ENCODE results near the gene FBXW7.

The FBXW7 gene

DNA sequence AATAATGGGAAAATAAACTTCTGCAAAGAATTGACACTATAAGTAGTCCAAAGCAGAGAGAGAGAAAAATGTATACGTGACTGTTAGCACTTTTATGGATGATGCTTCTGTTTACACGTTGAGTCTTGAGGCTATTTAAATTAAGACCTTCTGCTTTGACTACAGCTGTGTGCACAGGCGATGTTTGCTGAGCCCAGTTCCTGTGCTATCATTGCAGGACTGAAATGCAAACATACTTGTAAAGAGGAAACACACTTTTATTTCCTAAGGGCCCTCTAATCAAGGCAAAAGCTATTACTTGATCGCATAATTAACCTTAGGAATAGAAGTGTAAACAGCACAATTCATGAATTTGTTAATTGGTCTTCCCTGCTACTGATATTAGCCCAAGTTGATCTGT lies 226.9 kb downstream of the FBXW7 start:
- no peaks in the 10 kb centered on the region for H3K27me3 ChIP-seq (ENCODE audit: control insufficient read depth, insufficient read depth, low read length)
- H3K36me3 ChIP-seq (ENCODE audit: control insufficient read depth, insufficient read depth, low read length), result no peaks in the 10 kb centered on the region
- H3K4me3 ChIP-seq (ENCODE audit: low read depth, low read length), result no peak overlapping the region

GRCh38 chr4:152307669-152308068 lies 228.2 kb downstream of the FBXW7 start:
- no peaks in the 10 kb centered on the region for H3K27me3 ChIP-seq (ENCODE audit: control insufficient read depth, insufficient read depth, low read length)
- H3K4me1 ChIP-seq (ENCODE audit: control insufficient read depth, insufficient read depth, low read length), result no peaks in the 10 kb centered on the region
- no peak overlapping the region for H3K4me3 ChIP-seq (ENCODE audit: low read depth, low read length)
- H3K36me3 ChIP-seq (ENCODE audit: control insufficient read depth, insufficient read depth, low read length), result no peaks in the 10 kb centered on the region
- H3K9me3 ChIP-seq (ENCODE audit: control insufficient read depth, insufficient read depth, low read length), result no peaks in the 10 kb centered on the region
- H3K9ac ChIP-seq (ENCODE audit: low read depth, low read length), result no peak overlapping the region

More for the DNA sequence above, 226.9 kb downstream of the FBXW7 start:
- H3K9me3 ChIP-seq (ENCODE audit: control insufficient read depth, insufficient read depth, low read length), result no peaks in the 10 kb centered on the region
- no peak overlapping the region for H3K9ac ChIP-seq (ENCODE audit: low read depth, low read length)
- no peaks in the 10 kb centered on the region for H3K4me1 ChIP-seq (ENCODE audit: control insufficient read depth, insufficient read depth, low read length)

- Histone ChIP-seq H3K9ac (ENCODE audit: low read depth, low read length) (no peak overlapping the region), H3K9me3 (ENCODE audit: control insufficient read depth, insufficient read depth, low read length) (no peaks in the 10 kb centered on the region), H3K4me1 (ENCODE audit: control insufficient read depth, insufficient read depth, low read length) (no peaks in the 10 kb centered on the region), H3K27me3 (ENCODE audit: control insufficient read depth, insufficient read depth, low read length) (no peaks in the 10 kb centered on the region), H3K4me3 (ENCODE audit: low read depth, low read length) (no peak overlapping the region), H3K36me3 (ENCODE audit: control insufficient read depth, insufficient read depth, low read length) (no peaks in the 10 kb centered on the region)
These were observed 229.4 kb downstream of the FBXW7 start for GRCh38 chr4:152306541-152306940.

- H3K9ac ChIP-seq (ENCODE audit: low read depth, low read length), result no peak overlapping the region
- no peaks in the 10 kb centered on the region for H3K9me3 ChIP-seq (ENCODE audit: control insufficient read depth, insufficient read depth, low read length)
- H3K4me3 ChIP-seq (ENCODE audit: low read depth, low read length), result no peak overlapping the region
- H3K36me3 ChIP-seq (ENCODE audit: control insufficient read depth, insufficient read depth, low read length), result no peaks in the 10 kb centered on the region
- no peaks in the 10 kb centered on the region for H3K4me1 ChIP-seq (ENCODE audit: control insufficient read depth, insufficient read depth, low read length)
- no peaks in the 10 kb centered on the region for H3K27me3 ChIP-seq (ENCODE audit: control insufficient read depth, insufficient read depth, low read length)
These were observed 231.7 kb downstream of the FBXW7 start for GRCh38 chr4:152304220-152304619.

DNA sequence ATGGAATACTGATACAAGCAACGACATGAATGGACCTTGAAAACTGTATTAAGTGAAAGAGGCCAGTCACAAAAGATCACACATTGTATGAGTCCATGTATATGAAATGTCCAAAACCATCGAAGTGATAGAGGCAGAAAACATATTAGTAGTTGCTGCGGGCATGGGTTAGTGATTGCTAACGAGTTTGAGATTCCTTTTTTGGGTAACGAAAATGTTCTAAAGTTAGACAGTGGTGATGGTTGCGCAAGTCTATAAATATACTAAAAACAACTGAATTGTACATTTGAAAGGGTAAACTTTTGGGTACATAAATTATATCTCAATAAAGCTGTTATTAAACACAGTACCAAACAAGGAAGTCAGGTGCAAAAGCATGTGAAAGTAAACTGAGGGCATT lies 234.5 kb downstream of the FBXW7 start:
- Histone ChIP-seq H3K36me3 (ENCODE audit: control insufficient read depth, insufficient read depth, low read length) (no peaks in the 10 kb centered on the region), H3K4me3 (ENCODE audit: low read depth, low read length) (no peak overlapping the region), H3K4me1 (ENCODE audit: control insufficient read depth, insufficient read depth, low read length) (no peaks in the 10 kb centered on the region), H3K9ac (ENCODE audit: low read depth, low read length) (no peak overlapping the region), H3K9me3 (ENCODE audit: control insufficient read depth, insufficient read depth, low read length) (no peaks in the 10 kb centered on the region), H3K27me3 (ENCODE audit: control insufficient read depth, insufficient read depth, low read length) (no peaks in the 10 kb centered on the region)

DNA sequence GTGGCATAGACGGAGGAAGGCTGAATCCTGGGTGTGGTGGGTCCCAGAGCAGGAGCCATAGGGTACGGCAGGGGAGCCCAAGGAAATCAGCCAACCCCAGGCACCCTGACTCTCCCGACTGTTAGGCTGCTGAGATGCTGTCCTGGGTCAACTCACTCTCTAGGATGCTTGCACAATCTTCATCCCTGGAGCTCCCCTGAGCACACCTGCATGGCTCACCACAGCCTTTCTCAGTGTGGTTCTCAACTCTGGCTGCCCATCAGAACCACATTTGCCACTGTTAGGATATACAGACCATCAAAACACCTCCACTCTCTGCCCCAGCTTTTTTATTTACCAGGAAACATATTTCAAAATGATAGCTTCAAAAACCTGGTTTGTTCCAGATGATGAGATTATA lies 236.3 kb downstream of the FBXW7 start:
- H3K36me3 ChIP-seq (ENCODE audit: control insufficient read depth, insufficient read depth, low read length), result no peaks in the 10 kb centered on the region
- H3K9ac ChIP-seq (ENCODE audit: low read depth, low read length), result no peak overlapping the region
- no peaks in the 10 kb centered on the region for H3K27me3 ChIP-seq (ENCODE audit: control insufficient read depth, insufficient read depth, low read length)
- H3K4me3 ChIP-seq (ENCODE audit: low read depth, low read length), result no peak overlapping the region
- no peaks in the 10 kb centered on the region for H3K4me1 ChIP-seq (ENCODE audit: control insufficient read depth, insufficient read depth, low read length)
- no peaks in the 10 kb centered on the region for H3K9me3 ChIP-seq (ENCODE audit: control insufficient read depth, insufficient read depth, low read length)

GRCh38 chr4:152296386-152296785 lies 239.5 kb downstream of the FBXW7 start:
- H3K9ac ChIP-seq (ENCODE audit: low read depth, low read length), result no peak overlapping the region
- H3K4me1 ChIP-seq (ENCODE audit: control insufficient read depth, insufficient read depth, low read length), result no peaks in the 10 kb centered on the region
- no peaks in the 10 kb centered on the region for H3K36me3 ChIP-seq (ENCODE audit: control insufficient read depth, insufficient read depth, low read length)
- H3K27me3 ChIP-seq (ENCODE audit: control insufficient read depth, insufficient read depth, low read length), result no peaks in the 10 kb centered on the region
- no peaks in the 10 kb centered on the region for H3K9me3 ChIP-seq (ENCODE audit: control insufficient read depth, insufficient read depth, low read length)
- no peak overlapping the region for H3K4me3 ChIP-seq (ENCODE audit: low read depth, low read length)

DNA sequence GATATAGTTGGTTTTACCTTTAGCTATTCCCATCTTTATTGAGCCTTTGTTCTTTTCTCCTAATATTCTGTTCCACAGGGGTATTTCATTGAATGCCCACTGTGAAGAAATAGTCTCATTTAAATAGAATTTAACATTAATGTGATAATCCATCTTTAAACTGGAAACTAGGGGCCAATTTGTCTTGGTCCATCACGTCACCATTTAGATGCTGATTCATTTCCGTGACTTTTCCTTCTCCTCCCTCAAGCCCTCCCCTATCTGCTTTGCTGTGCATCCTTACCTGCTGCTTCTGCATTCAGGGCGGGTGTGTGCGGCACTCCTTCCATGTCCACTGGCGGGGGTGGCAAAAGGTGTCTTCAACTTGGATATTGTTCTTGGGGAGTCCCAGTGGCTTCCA lies 241.1 kb downstream of the FBXW7 start:
- no peak overlapping the region for H3K4me3 ChIP-seq (ENCODE audit: low read depth, low read length)
- H3K4me1 ChIP-seq (ENCODE audit: control insufficient read depth, insufficient read depth, low read length), result no peaks in the 10 kb centered on the region
- H3K9me3 ChIP-seq (ENCODE audit: control insufficient read depth, insufficient read depth, low read length), result no peaks in the 10 kb centered on the region
- H3K27me3 ChIP-seq (ENCODE audit: control insufficient read depth, insufficient read depth, low read length), result no peaks in the 10 kb centered on the region
- no peak overlapping the region for H3K9ac ChIP-seq (ENCODE audit: low read depth, low read length)
- H3K36me3 ChIP-seq (ENCODE audit: control insufficient read depth, insufficient read depth, low read length), result no peaks in the 10 kb centered on the region

DNA sequence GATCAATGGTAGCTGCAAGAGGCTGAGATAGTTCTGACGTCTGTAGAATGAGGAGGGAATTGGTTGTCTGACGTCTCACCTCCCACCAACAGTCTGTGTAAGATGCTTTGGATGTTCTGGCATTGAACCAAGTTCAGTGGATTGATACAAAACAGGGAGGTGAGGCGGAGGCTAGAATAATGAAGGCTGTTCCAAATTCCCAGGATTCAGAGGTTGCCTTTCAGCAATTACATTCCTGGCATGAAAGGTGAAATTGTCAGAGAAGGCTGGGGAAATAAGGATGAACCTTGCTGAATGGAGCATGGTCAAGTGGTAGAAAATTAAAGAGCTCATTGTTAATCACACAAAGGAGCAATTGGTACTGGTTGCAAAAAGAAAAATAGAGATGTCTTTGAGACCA lies 241.6 kb downstream of the FBXW7 start:
- H3K9ac ChIP-seq (ENCODE audit: low read depth, low read length), result no peak overlapping the region
- H3K36me3 ChIP-seq (ENCODE audit: control insufficient read depth, insufficient read depth, low read length), result no peaks in the 10 kb centered on the region
- no peaks in the 10 kb centered on the region for H3K4me1 ChIP-seq (ENCODE audit: control insufficient read depth, insufficient read depth, low read length)
- no peak overlapping the region for H3K4me3 ChIP-seq (ENCODE audit: low read depth, low read length)
- H3K9me3 ChIP-seq (ENCODE audit: control insufficient read depth, insufficient read depth, low read length), result no peaks in the 10 kb centered on the region
- H3K27me3 ChIP-seq (ENCODE audit: control insufficient read depth, insufficient read depth, low read length), result no peaks in the 10 kb centered on the region

- Histone ChIP-seq H3K27me3 (ENCODE audit: control insufficient read depth, insufficient read depth, low read length) (no peaks in the 10 kb centered on the region), H3K9ac (ENCODE audit: low read depth, low read length) (no peak overlapping the region), H3K4me1 (ENCODE audit: control insufficient read depth, insufficient read depth, low read length) (no peaks in the 10 kb centered on the region), H3K9me3 (ENCODE audit: control insufficient read depth, insufficient read depth, low read length) (no peaks in the 10 kb centered on the region), H3K36me3 (ENCODE audit: control insufficient read depth, insufficient read depth, low read length) (no peaks in the 10 kb centered on the region), H3K4me3 (ENCODE audit: low read depth, low read length) (no peak overlapping the region)
These were observed 242.4 kb downstream of the FBXW7 start for GRCh38 chr4:152293527-152293926.

GRCh38 chr4:152290366-152290921 lies 245.4 kb downstream of the FBXW7 start:
- Histone ChIP-seq H3K36me3 (ENCODE audit: control insufficient read depth, insufficient read depth, low read length) (no peaks in the 10 kb centered on the region), H3K4me3 (ENCODE audit: low read depth, low read length) (no peak overlapping the region), H3K4me1 (ENCODE audit: control insufficient read depth, insufficient read depth, low read length) (no peaks in the 10 kb centered on the region), H3K9ac (ENCODE audit: low read depth, low read length) (no peak overlapping the region), H3K9me3 (ENCODE audit: control insufficient read depth, insufficient read depth, low read length) (no peaks in the 10 kb centered on the region), H3K27me3 (ENCODE audit: control insufficient read depth, insufficient read depth, low read length) (no peaks in the 10 kb centered on the region)

- no peaks in the 10 kb centered on the region for H3K36me3 ChIP-seq (ENCODE audit: control insufficient read depth, insufficient read depth, low read length)
- H3K4me1 ChIP-seq (ENCODE audit: control insufficient read depth, insufficient read depth, low read length), result no peaks in the 10 kb centered on the region
- H3K9me3 ChIP-seq (ENCODE audit: control insufficient read depth, insufficient read depth, low read length), result no peaks in the 10 kb centered on the region
- no peaks in the 10 kb centered on the region for H3K27me3 ChIP-seq (ENCODE audit: control insufficient read depth, insufficient read depth, low read length)
- H3K9ac ChIP-seq (ENCODE audit: low read depth, low read length), result no peak overlapping the region
- no peak overlapping the region for H3K4me3 ChIP-seq (ENCODE audit: low read depth, low read length)
These were observed 246.0 kb downstream of the FBXW7 start for GRCh38 chr4:152289941-152290340.
